Hepatocyte (in vitro differentiated cells): ENCODE results near the gene PDE6C. TPM values are rescaled to one million over a fixed set of nuclear protein-coding genes. Genes with fewer than 3 reads are reported as not detected.
A peak's percentile ranks its signal among the peaks of the same experiment; 100 is the strongest.
"Not testable (repeated sequence)": the region's sequence is repeated elsewhere in the genome, so short reads cannot be mapped to it uniquely, and the experiment has no call there.

Source experiments
- DNase-seq: peaks from one replicate; pipeline ENCODE4 v3.0.0-alpha.2; 2016; ENCODE audit warnings: low spot score
- H2AFZ ChIP-seq: fragments of 200-600 bp; sonication (generic); 2 replicates; pipeline ENCODE4 v1.6.0; 2016; ENCODE audit warnings: antibody characterized with exemption, mild to moderate bottlenecking
- H3K27ac ChIP-seq: fragments of 200-600 bp; sonication (generic); 2 replicates; pipeline ENCODE4 v1.5.1; 2016; ENCODE audit warnings: mild to moderate bottlenecking
- H3K27me3 ChIP-seq: fragments of 200-600 bp; sonication (generic); 2 replicates; pipeline ENCODE4 v1.6.1; 2016
- H3K36me3 ChIP-seq: fragments of 200-600 bp; sonication (generic); replicated peaks from 2 replicates; pipeline ENCODE4 v1.5.1; 2016; ENCODE audit warnings: low read depth; ENCODE audit not compliant: insufficient read depth
- H3K4me1 ChIP-seq: fragments of 200-600 bp; sonication (generic); 2 replicates; pipeline ENCODE4 v1.5.1; 2016; ENCODE audit warnings: mild to moderate bottlenecking, moderate library complexity; ENCODE audit not compliant: insufficient read depth
- H3K4me2 ChIP-seq: fragments of 200-600 bp; sonication (generic); 2 replicates; pipeline ENCODE4 v1.6.0; 2016
- H3K4me3 ChIP-seq: fragments of 200-600 bp; sonication (generic); 2 replicates; pipeline ENCODE4 v1.5.1; 2016; ENCODE audit warnings: mild to moderate bottlenecking
- H3K79me2 ChIP-seq: fragments of 200-600 bp; sonication (generic); 2 replicates; pipeline ENCODE4 v1.6.0; 2017; ENCODE audit warnings: mild to moderate bottlenecking
- H3K9me2 ChIP-seq: fragments of 200-600 bp; sonication (generic); replicated peaks from 2 replicates; pipeline ENCODE4 v1.6.0; 2017; ENCODE audit warnings: mild to moderate bottlenecking; ENCODE audit not compliant: insufficient read depth
- H3K9me3 ChIP-seq: fragments of 200-600 bp; sonication (generic); 2 replicates; pipeline ENCODE4 v1.5.1; 2016; ENCODE audit warnings: low read depth, mild to moderate bottlenecking
- H4K20me1 ChIP-seq: fragments of 200-600 bp; sonication (generic); 2 replicates; pipeline ENCODE4 v1.6.0; 2016; ENCODE audit warnings: mild to moderate bottlenecking; ENCODE audit not compliant: insufficient read depth, poor library complexity, severe bottlenecking
- CTCF ChIP-seq: fragments of 200-600 bp; sonication (generic); IDR thresholded peaks from 2 replicates; pipeline ENCODE4 v1.5.1; 2016; ENCODE audit warnings: antibody characterized with exemption, mild to moderate bottlenecking; ENCODE audit not compliant: poor library complexity
- EZH2 ChIP-seq: fragments of 200-600 bp; sonication (generic); IDR thresholded peaks from 2 replicates; pipeline ENCODE4 v1.6.1; 2016; ENCODE audit warnings: antibody characterized with exemption, mild to moderate bottlenecking, borderline replicate concordance
- EZH2phosphoT487 ChIP-seq: fragments of 200-600 bp; sonication (generic); IDR thresholded peaks from one replicate; pipeline ENCODE4 v1.6.1; 2018; ENCODE audit warnings: antibody characterized with exemption, mild to moderate bottlenecking, low read depth, moderate library complexity; ENCODE audit not compliant: unreplicated experiment, severe bottlenecking
- WGBS: methylation state at CpG from one replicate; pipeline ENCODE4 v1.1.6; 2016; ENCODE audit warnings: low lambda C conversion rate; ENCODE audit errors: missing lambda C conversion rate; 5-methylcytosine and 5-hydroxymethylcytosine counted together
- polyA plus RNA-seq: library from polyadenylated mRNA; unstranded; fragments of >200 nt; fragmentation: Nextera tagmentation; extraction: Ambion mirVana; gene quantifications from 2 replicates; pipeline ENCODE4 v1.2.1, GENCODE V29; 2016
- total RNA-seq: library from RNA; depleted of rRNA; stranded (reverse); fragments of >200 nt; gene quantifications from 2 replicates; pipeline ENCODE4 v1.2.3, GENCODE V29; 2014

The PDE6C gene
- total and polyA plus RNA-seq, 2 experiments from 2014 or later: 0.07 to 0.15 TPM

GRCh38 chr10:93695740-93696139, 83.4 kb downstream of the PDE6C start:
- Histone ChIP-seq H3K9me2 (no peaks in the 10 kb centered on the region), H3K36me3 (no peaks in the 10 kb centered on the region), H3K79me2 (peaks cover 9% of the 10 kb centered on the region), H3K4me3 (no peak overlapping the region), H3K4me1 (peaks cover 2% of the 10 kb centered on the region), H3K4me2 (no peak overlapping the region), H4K20me1 (no peaks in the 10 kb centered on the region), H3K9me3 (no peaks in the 10 kb centered on the region), H3K27me3 (no peaks in the 10 kb centered on the region), H3K27ac (no peak overlapping the region), H2AFZ (no peak overlapping the region)
- DNase-seq: no peak
- 81% methylated on average over 2 of the region's 2 CpGs for WGBS
- no peak for TF ChIP-seq EZH2
- TF ChIP-seq EZH2phosphoT487: no peak
- TF ChIP-seq CTCF: no peak

GRCh38 chr10:93696582-93696981, 84.2 kb downstream of the PDE6C start:
- not testable (repeated sequence) for H3K4me2 ChIP-seq, H3K4me3 ChIP-seq, H2AFZ ChIP-seq, H3K9me3 ChIP-seq, H4K20me1 ChIP-seq, H3K27ac ChIP-seq, H3K9me2 ChIP-seq, H3K36me3 ChIP-seq, H3K27me3 ChIP-seq, DNase-seq
- 100% methylated on average over 2 of the region's 2 CpGs for WGBS
- Histone ChIP-seq H3K4me1 (peaks cover 10% of the 10 kb centered on the region), H3K79me2 (peaks cover 14% of the 10 kb centered on the region)

- Histone ChIP-seq H3K27me3 (no peaks in the 10 kb centered on the region), H3K4me1 (peaks cover 10% of the 10 kb centered on the region), H2AFZ (no peak overlapping the region), H3K4me2 (no peak overlapping the region), H4K20me1 (no peaks in the 10 kb centered on the region), H3K4me3 (no peak overlapping the region), H3K9me2 (no peaks in the 10 kb centered on the region), H3K9me3 (no peaks in the 10 kb centered on the region), H3K79me2 (peaks cover 14% of the 10 kb centered on the region), H3K27ac (no peak overlapping the region), H3K36me3 (no peaks in the 10 kb centered on the region)
- DNase-seq: no peak
- WGBS: 95% methylated on average over 2 of the region's 2 CpGs
- TF ChIP-seq EZH2 (no peak), EZH2phosphoT487 (no peak), CTCF (no peak)
Measured at GRCh38 chr10:93697207-93697606, 84.9 kb downstream of the PDE6C start.

- TF ChIP-seq EZH2: no peak
- no peak for TF ChIP-seq CTCF
- TF ChIP-seq EZH2phosphoT487: no peak
- Histone ChIP-seq H3K36me3 (no peaks in the 10 kb centered on the region), H3K27me3 (no peaks in the 10 kb centered on the region), H3K79me2 (peaks cover 14% of the 10 kb centered on the region), H2AFZ (peak overlapping the region; percentile 82), H3K4me3 (peak overlapping the region; percentile 66), H4K20me1 (no peaks in the 10 kb centered on the region), H3K4me1 (peaks cover 10% of the 10 kb centered on the region), H3K27ac (peak overlapping the region; percentile 93), H3K4me2 (peak overlapping the region; percentile 82), H3K9me3 (no peaks in the 10 kb centered on the region), H3K9me2 (no peaks in the 10 kb centered on the region)
- DNase-seq: peak; percentile 19
- WGBS: 4% methylated on average over 9 of the region's 9 CpGs
Measured at GRCh38 chr10:93701866-93702209, 89.5 kb downstream of the PDE6C start.
